NCI-H2196 (cell line): Measurements from ENCODE around the gene PTOV1.

Source experiments
- DNase-seq: peaks from one replicate; lab custom pipeline; 2025; ENCODE audit not compliant: unreplicated experiment; lab: John Stamatoyannopoulos, UW

Gene PTOV1

DNA sequence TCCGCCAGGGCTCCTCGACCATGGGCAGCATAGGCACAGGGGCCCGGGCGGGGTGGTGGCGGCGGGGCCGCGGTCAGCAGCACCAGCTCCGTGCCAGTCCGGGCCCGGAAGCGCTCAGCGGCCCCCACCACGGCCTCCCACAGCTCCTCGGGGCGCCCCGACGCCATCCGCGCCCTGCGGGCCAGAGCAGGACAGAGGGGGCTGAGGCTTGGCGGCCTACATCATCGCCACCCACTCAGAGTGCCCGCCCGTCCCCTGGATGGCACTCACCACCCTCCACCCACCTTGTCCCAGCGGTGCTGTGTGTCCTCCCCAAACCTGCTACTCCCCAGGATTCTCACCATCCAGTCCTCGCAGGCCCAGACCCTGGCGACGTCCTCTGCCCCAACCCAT lies 22.2 kb downstream of the PTOV1 start:
- no peak for DNase-seq

DNA sequence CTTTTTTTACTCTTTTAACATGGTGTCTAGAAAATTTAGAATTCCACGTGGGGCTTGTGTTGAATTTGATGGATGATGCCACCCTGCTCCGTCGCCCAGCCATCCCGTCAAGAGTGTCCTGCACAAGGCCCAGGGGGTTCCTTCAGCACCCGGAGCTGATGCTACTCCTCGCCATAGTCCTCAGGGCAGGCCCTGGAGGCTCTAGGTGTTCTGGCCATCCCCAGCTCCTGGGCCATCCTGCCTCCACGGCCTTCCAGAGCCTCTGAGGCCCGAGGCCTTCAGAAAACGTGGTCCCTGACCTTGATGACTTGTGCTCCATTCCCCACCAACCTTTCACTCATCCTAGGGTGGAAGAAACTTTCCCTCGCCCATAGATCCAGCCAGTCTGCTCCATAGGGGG lies 22.9 kb downstream of the PTOV1 start:
- no peak for DNase-seq

DNA sequence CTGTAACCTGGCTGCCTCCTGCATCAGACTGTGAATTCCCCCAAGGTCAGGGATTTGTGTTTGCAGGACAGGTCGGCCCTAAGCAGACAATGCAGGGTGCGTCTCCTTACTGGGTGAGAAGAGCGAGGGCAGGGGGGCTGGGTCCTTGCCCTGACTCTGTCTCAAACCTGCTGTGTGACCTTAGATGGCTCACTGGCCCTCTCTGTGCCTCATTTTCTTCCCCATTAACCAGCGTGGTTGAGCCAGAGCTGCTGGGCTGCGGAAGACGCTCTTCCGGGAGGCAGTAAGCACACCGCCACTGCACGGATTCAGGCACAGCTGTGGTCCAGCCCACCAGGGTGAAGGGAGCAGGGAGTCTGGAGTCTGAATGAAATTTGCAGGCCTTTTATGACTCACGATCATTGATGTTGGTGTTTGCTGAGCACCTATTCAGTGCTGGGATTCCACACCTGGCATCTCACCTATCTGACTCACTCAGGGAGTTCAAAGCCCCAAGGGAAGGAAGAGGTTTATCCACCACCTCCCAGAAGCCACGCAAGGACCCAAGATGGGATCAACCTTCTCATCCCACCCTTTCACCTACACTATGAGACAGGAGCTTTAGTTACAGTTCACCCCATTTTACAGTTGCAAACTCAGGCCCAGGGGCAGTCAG lies 23.7 kb downstream of the PTOV1 start:
- DNase-seq: no peak

DNA sequence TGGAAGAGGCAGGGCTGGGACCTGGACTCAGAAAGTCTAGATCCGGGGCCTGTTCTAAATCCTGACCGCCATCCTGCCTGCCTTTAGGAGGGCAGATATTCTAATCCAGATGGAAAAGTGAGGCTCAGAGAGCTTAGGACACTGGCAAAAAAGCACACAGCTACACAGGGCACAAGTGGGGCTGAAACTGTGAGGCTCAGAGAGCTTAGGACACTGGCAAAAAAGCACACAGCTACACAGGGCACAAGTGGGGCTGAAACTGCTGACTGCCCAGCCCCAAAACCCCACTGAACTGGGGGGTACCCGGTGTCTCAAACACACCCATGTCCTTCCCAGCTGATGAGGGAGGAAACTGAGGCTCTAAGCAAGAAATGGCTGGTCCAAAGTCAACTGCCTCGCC lies 24.2 kb downstream of the PTOV1 start:
- no peak for DNase-seq

DNA sequence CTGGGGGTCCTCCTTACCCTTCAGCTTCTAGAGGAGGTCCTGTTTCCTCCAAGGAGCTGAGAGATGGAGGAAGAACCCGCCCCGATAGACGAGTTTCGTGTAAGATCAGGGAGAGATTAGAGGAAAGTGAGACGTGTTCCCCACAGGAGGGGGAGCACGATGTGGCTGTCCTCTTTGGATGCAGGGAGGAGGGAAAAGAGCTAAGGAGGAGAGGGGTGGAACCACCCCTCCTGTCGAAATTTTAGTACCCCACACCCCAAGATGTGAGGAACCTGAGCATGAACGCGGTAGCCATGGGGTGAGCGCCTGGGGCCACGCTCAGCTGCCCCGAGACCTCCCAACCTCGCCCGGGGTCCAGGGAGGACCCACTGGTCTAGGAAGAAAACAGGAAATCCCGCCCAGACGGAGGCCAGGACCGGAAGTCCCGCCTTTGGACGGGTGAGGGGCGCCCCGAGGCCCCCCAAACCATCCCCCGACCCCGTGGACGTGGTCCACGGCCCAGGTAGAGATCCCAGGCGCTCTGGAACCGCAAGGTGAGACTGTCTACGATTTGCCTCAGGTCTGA lies 25.0 kb downstream of the PTOV1 start:
- DNase-seq: peak; percentile 49

DNA sequence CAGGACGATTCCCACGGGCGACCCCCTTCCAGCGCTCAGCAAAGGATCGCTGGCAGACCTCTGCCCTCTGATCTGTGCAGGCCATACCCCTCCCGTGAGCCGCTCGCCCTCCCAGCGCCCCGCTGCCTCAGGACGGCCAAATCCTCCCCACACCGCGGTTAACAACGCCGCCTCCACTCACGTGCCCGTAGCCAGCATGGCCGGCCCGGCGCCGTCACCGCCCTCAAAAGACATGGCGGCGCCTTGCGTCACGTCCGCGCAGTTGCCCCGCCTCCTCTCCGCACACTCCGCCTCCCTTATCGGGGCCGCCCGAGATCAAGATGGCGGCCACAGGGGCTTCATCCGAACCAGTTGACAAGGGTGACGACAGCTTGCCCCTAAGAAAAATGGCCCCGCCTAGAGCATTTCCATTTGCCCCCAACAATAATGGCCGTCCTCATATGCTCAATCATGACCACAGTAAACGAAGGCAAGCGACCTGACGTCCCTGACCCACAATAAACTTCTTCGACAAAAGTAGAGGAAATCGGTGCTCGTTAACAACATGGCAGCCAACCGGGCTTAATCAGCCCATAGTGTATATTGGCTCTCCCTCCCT lies 25.6 kb downstream of the PTOV1 start:
- DNase-seq: peak; percentile 98

DNA sequence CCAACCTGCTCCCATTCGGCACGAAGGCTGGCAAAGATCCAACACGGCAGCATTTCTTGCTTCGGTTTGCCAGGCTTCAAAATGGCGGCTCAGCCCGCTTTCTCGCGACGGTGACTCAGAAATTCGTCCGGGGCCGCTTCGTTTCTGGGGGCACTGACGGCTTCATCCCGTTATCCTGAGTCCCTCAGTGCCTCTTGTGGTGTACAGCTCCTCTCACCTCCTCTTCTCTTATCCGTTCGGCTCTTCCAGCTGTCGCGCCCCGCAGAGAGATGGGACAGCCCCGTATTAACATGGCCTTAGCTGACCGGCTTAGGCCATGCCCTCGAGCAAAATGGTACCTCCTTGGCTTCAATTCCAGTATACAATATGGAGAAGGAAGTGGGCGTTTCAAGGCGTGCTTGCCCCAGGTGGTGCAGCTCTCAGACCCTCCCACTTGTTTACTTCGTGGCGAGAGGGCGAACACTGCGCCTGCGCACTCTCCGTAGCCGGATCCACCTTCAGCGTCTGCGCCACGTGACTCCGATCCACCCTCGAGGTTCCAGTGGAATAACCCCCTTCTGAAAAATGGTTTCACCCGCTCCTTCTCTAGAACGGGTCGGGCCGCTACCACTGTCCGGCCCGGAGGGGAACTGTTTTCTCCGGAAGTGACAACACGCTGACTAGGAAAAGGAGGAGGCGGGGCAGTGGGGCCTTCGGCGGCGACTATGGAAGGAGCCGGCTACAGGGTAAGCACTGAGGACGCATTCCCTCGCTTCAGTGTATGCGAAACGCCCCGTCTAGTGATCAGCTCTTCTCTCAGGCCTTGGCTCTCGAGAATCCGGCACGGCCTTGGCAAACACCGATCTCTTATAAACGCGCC lies 26.3 kb downstream of the PTOV1 start, which contains the start of the genes AKT1S1 and TBC1D17:
TSS of gene AKT1S1 (minus strand) at position 336 of the 859 bp plus-strand sequence. CDS start 4,060 bp downstream, outside the sequence.
TSS of gene TBC1D17 (plus strand) at position 683 of the 859 bp plus-strand sequence. CDS start at position 705, 22 bp downstream.
- DNase-seq: peak; percentile 100

DNA sequence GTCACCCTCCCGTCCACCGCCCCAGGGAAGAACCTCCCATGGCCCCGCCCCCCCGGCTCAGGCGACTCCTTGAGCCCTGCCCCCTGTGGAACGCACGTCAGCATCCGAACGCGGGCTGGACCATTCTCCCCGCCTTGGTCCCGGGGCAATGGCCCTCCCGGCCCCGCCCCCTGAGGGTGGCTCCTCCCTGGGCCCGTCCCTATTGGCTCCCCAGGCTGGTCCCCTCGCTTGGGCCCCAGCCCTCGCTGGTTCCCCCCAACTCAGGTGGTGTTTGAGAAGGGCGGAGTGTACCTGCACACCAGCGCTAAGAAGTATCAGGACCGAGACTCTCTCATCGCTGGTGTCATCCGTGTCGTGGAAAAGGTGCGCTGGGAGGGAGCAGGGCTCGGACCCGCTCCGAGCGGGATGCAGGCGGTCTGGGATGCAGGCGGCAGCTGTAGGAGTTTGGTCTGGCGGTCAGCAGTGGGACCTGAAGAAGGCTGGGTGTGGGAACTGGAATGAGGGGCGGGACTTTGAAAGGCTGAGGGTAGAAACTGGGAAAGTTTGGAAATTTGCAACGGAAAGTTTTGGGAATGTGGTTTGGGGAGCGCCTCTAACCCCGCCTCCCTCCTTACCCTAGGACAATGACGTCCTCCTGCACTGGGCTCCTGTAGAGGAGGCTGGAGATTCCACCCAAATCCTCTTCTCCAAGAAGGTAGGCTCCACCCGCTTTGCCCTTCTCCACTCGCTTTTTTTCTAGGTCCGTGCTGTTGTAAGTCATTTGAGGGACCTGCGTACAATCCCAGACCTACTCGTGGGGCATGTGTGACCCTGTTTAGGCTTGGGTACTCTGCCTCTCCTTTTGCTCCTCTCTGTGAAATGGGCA lies 27.2 kb downstream of the PTOV1 start:
- peak; percentile 98 for DNase-seq

DNA sequence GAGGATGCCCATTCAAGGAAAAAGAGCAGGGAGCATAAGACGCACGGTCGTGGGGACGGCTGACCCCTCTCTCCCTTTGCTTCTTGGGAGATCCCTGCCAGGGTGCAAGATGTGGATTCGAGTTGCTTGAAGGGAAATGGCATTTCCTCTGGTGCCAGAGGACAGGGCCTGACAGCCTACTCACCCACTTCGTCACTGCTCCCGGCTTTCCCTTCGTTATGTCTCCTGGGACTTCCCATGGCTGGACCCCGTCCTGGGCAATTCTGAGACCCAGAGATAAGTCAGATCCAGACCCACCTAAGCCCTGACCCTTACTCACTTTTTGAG lies 27.7 kb downstream of the PTOV1 start:
- DNase-seq: no peak

DNA sequence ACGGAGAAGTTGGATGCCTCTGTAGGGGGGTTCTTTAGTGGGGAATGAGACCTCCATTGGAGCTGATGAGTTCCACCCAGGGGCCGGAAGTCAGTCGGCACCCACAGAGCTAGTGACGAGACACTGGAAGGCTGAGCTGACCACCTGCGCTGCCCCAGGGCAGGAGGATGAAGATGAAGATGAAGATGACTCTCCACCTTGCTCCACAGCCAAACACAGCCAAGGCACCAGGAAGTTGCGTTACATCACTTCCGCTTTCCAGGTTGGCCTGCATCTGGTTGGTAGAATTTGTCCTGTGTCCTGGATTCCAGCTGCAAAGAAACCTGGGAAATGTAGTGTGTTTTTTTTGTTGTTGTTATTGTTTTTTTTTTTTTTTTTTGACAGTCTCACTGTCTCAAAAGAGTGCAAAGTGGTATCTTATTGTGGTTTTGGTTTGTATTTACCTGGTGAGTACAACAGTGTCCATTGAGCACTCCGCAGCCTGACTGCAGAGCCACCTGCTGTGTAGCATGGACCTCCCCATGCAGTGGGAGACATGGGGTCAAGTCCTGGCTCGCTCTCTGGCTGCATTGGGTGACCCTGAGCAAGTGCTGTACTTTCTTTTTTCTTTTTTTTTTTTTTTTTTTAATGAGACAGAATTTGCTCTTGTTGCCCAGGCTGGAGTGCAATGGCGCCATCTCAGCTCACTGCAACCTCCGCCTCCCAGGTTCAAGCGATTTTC lies 28.4 kb downstream of the PTOV1 start:
- DNase-seq: no peak

DNA sequence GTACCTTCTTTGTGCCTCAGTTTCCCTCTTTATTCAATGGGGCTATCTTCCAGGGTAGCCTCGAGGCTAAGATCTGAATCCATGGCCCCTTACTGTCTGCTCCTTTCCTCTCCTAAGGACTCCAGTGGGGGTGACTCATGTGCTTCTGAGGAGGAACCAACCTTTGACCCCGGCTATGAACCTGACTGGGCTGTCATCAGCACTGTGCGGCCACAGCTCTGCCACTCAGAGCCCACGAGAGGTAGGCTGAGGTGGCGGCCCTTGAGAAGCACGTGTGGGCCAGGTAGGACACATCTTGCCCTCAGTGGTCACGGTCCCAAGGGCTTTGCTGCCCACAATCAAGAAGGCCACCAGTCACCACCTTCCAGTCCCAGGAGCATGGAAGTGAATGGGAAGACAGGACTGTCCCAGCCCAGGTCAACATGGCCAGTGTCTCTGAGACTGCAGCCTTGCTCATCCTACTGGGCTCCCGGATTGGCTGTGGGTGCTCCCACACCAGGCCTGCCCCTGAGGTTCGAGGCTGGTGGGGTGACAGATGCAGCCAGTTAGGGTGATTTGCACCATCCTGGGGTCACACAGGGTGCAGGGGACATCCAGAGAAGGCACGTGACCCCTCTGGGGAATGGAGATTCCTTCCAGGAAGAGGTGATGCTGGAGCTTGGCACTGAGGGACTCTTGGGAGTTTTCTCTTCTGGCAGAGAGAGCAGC lies 29.4 kb downstream of the PTOV1 start:
- no peak for DNase-seq

DNA sequence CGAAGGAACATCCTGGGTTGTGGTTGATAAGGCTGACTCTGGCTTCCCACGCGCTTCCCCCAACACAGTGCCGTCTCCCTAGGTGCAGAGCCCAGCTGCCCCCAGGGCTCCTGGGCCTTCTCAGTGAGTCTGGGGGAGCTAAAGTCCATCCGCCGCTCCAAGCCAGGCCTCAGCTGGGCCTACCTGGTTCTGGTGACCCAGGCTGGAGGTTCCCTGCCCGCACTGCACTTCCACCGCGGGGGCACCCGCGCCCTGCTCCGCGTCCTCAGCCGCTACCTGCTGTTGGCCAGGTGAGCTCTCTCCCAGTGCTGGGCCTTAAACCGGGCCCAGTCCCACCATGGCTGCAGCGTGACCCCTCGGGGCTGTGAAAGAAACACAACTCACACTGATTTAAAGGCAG lies 30.2 kb downstream of the PTOV1 start:
- no peak for DNase-seq

DNA sequence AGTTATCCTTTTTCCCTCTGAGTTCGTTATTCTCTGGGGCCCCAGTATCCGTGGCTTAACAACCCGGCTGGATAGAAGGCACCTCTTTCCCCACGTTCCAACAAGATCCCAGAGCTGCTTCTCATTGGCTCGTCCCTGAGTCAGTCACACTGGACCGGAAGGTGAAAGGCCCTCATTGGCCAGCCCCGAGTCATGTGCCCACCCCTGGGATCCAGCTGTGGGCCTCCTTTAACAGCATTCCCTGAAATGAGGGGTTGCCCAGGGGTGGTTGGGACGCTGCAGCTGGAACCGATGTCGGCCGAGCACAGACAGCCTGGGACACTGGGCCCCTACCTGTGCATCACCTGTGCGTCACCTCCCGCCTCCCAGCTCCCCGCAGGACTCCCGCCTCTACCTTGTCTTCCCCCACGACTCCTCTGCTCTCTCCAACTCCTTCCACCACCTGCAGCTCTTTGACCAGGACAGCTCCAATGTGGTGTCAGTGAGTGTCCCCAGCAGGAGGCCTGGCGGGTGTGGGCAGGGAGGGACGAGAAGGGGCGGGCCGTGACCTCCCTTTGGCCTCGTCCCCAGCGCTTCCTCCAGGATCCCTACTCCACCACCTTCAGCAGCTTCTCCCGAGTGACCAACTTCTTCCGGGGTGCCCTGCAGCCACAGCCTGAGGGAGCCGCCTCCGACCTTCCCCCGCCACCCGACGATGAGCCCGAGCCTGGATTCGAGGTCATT lies 30.9 kb downstream of the PTOV1 start:
- no peak for DNase-seq

DNA sequence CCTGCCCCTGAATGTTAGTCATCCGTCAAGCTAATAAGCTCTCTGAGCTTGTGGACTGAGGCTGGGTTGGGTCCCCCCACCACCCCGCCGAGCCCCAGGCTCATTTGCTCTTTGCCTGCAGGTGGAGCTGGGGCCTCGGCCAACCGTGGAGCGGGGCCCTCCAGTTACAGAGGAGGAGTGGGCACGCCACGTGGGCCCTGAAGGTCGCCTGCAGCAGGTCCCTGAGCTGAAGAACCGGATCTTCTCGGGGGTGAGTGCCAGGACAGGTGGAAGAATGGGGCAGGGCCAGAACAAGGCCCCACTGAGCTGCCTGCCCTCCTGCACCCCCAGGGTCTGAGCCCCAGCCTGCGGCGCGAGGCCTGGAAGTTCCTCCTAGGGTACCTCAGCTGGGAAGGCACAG lies 31.7 kb downstream of the PTOV1 start:
- DNase-seq: no peak

DNA sequence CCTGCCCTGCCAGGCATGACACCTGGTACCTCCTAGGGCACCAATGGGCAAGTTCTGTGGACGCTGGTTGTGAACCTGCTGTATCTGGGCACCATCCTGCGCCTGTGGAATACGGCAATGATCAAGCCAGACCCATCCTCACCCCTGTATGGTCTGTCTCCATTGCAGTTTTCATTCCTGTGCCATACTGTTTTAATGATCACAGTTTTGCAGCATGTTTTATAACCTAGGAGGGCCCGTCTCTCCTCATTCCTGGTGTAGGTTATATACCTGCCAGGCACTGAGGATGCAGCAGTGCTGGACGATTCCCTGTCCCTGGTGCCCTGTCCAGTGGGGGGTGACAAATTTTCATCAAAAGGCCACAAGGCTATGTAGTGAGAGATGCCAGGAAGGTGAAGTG lies 32.1 kb downstream of the PTOV1 start:
- no peak for DNase-seq

DNA sequence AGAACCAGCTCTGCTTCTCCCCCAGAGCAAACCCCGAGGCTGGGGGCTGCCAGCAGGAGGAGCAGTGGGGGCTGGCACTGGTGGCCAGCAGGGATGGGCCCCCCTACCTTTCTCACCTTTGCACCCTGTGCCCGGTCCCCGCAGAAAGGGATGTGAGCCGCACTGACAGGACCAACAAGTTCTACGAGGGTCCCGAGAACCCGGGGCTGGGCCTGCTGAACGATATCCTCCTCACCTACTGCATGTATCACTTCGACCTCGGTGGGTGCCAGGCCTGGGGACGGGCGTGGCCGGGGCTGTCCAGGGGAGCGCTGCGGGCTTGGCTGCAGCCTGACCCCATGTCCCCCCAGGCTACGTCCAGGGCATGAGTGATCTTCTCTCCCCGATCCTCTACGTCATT lies 33.1 kb downstream of the PTOV1 start:
- DNase-seq: no peak

DNA sequence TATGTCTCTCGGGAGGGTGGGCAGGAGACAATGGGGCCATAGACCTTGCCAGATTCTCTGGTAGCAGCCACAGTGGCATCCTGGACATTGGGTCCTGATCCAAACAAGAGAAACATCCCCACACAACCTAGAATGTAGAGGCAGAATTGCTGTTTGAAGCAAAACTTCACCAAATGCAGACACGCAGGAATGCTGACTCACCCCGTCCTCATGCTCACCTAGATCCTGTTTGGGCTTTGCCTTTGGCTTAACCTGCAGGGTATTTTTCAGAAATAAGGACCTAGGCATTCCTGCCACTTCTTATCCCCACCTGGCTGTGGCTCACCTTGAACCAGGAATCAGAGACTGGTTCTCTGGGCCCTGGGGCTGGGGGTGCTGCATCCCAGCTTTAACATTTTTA lies 33.8 kb downstream of the PTOV1 start:
- DNase-seq: no peak

DNA sequence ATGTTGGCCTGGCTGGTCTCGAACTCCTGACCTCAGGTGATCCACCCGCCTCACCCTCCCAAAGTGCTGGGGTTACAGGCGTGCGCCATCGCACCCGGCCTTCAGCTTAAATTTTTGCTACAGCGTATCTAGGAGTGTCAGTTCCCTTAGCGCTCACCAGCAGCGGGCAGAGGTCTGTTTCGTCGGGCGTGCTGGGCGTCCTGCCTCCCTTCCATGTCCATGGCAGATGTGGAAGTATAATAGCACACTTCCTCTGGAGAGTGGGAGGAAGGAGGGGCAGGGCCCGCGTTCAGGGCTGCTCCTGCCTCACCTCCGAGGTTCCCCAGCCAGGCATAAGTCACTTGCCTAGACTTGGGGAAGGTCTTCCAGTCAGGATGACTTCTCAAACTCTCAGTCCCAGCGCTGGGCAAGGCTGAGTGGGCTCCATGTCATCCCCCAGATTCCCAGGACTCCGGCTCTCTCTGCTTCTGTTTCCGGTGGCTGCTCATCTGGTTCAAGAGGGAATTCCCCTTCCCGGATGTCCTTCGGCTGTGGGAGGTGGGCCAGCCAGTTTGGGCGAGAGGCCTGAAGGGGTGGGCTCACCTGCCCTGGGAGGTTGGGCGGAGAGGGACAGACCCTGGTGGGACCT lies 36.2 kb downstream of the PTOV1 start:
- no peak for DNase-seq
